Measurements from ENCODE around the gene ZSWIM8.

ZSWIM8 gene

DNA sequence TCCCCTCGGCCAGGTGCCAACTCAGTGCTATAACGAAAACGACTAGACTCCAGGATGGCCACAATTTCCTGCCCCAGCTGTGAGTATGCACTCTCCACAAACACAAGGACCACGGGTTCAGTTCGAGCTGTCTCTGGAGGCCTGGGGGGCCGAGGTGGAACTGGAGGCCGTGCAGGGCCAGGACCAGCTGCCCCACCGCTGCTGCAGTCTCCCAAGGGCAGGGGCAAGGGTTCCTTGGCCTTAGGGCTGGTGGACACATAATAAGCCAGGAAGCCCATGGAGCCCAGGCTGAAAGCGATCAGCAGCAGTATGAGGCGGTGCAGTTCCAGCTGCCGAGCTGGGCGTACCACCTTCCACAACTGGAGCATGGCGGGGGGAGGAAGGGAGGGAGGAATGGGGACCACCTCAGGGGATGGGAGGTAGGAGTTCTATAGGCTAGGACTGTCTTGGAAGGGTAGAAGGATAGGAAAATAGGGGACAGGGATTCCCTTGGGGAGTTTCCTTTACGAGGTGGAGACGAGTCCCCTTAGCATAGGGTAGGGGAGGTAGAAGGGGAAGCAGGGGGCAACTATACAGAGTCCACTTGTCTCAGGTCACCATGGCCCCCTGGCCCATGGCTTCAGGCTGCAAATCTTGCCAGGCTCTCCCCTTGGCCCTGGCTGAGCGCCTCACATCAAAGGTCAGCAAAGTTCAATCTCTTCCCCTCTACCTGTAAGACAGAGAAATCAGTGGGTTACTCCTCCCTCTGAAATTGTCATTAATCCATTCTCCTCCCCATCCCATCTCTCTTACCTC is 22.8 kb downstream of the ZSWIM8 start:
- no peak for DNase-seq (ENCODE audit: extremely low spot score)
- no peak for TF ChIP-seq HDGF (IDR thresholded peaks at IDR 0.05; ENCODE audit: borderline replicate concordance)
- no peak for TF ChIP-seq SP1 (IDR thresholded peaks at IDR 0.05)
- no peak for TF ChIP-seq TARDBP (IDR thresholded peaks at IDR 0.05)
- TF ChIP-seq FOXM1 (IDR thresholded peaks at IDR 0.05; ENCODE audit: borderline replicate concordance), result no peak
- no peak for TF ChIP-seq L3MBTL2 (conservative IDR thresholded peaks at IDR 0.05)
- no peak for TF ChIP-seq ARNT (IDR thresholded peaks at IDR 0.05)
- TF ChIP-seq ELF4 (IDR thresholded peaks at IDR 0.05), result no peak
- no peak for TF ChIP-seq CTBP1 (IDR thresholded peaks at IDR 0.05; ENCODE audit: borderline replicate concordance)
- TF ChIP-seq NFRKB (IDR thresholded peaks at IDR 0.05), result no peak
- TF ChIP-seq, protein P1, sequence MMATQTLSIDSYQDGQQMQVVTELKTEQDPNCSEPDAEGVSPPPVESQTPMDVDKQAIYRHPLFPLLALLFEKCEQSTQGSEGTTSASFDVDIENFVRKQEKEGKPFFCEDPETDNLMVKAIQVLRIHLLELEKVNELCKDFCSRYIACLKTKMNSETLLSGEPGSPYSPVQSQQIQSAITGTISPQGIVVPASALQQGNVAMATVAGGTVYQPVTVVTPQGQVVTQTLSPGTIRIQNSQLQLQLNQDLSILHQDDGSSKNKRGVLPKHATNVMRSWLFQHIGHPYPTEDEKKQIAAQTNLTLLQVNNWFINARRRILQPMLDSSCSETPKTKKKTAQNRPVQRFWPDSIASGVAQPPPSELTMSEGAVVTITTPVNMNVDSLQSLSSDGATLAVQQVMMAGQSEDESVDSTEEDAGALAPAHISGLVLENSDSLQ (IDR thresholded peaks at IDR 0.05), result no peak
- no peak for TF ChIP-seq FOXK2 (IDR thresholded peaks at IDR 0.05)
- TF ChIP-seq SUZ12 (IDR thresholded peaks at IDR 0.05), result no peak
- TF ChIP-seq LEF1 (IDR thresholded peaks at IDR 0.05; ENCODE audit: borderline replicate concordance), result no peak
- TF ChIP-seq FOXA1 (IDR thresholded peaks at IDR 0.05), result no peak
- no peak for TF ChIP-seq ZNF384 (IDR thresholded peaks at IDR 0.05)
- no peak for TF ChIP-seq BHLHE40 (IDR thresholded peaks at IDR 0.05; ENCODE audit: borderline replicate concordance)
- ChIA-PET CTCF (interaction anchor here (0.9 kb wide), 1 partner anchor 34 kb away, joined by 8 read pairs; no protein-coding TSS in a partner anchor), POLR2A (interaction anchor here (1.1 to 1.6 kb wide), 2 partner anchors 22 to 27 kb away, joined by 3 to 5 read pairs; partner anchors contain the start of gene CHCHD1)

DNA sequence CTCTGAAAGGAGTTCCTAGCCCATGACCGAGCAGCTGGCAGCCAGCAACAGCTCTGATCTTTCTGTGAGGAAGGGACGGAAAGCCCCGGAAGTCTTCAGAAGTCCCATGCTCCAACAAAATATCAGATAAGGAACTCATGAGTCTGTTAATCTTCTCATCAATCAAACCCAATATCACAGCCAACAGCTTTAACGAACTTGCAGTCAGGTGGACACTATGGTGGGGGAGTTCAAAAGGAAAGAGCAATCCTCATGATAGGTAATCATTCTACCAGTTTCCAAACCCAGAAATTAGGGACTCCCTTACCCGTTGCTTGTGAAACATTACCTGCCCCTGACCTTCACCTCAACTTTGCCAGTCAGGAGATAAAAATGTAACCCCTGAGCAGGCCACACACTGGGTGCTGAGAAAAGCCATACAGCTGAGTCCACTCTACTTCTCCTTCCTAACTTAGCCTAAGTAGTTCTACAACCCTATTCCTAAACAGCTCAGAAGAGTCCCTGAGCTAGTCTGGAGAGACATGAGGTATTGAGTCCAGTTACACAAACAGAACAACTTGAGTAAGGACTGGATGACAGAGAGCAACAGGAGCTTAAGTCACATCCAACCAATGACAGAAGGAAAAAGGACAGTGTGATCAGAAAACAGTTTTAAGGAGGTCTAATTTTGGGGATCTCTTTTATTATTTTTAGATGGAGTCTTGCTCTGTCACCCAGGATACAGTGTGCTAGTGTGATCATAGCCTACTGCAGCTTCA is 23.8 kb downstream of the ZSWIM8 start:
- CTCF ChIA-PET, result interaction anchor here (0.9 kb wide), 1 partner anchor 35 kb away, joined by 8 read pairs; no protein-coding TSS in a partner anchor
- TF ChIP-seq ELF4 (IDR thresholded peaks at IDR 0.05), result no peak
- TF ChIP-seq HDGF (IDR thresholded peaks at IDR 0.05; ENCODE audit: borderline replicate concordance), result no peak
- TF ChIP-seq L3MBTL2 (conservative IDR thresholded peaks at IDR 0.05), result no peak
- TF ChIP-seq, protein P1 (IDR thresholded peaks at IDR 0.05), result no peak
- no peak for TF ChIP-seq BHLHE40 (IDR thresholded peaks at IDR 0.05; ENCODE audit: borderline replicate concordance)
- no peak for TF ChIP-seq TARDBP (IDR thresholded peaks at IDR 0.05)
- TF ChIP-seq NFRKB (IDR thresholded peaks at IDR 0.05), result no peak
- no peak for TF ChIP-seq SUZ12 (IDR thresholded peaks at IDR 0.05)
- TF ChIP-seq SP1 (IDR thresholded peaks at IDR 0.05), result no peak
- no peak for TF ChIP-seq FOXM1 (IDR thresholded peaks at IDR 0.05; ENCODE audit: borderline replicate concordance)
- no peak for TF ChIP-seq CTBP1 (IDR thresholded peaks at IDR 0.05; ENCODE audit: borderline replicate concordance)
- TF ChIP-seq ZNF384 (IDR thresholded peaks at IDR 0.05), result no peak
- no peak for TF ChIP-seq ARNT (IDR thresholded peaks at IDR 0.05)
- no peak for TF ChIP-seq LEF1 (IDR thresholded peaks at IDR 0.05; ENCODE audit: borderline replicate concordance)
- TF ChIP-seq FOXK2 (IDR thresholded peaks at IDR 0.05), result no peak
- TF ChIP-seq FOXA1 (IDR thresholded peaks at IDR 0.05), result no peak
- POLR2A ChIA-PET, result interaction anchor here (1.2 to 1.6 kb wide), 2 partner anchors 23 to 27 kb away, joined by 5 read pairs; partner anchors contain the start of gene CHCHD1
- no peak for DNase-seq (ENCODE audit: extremely low spot score)

DNA sequence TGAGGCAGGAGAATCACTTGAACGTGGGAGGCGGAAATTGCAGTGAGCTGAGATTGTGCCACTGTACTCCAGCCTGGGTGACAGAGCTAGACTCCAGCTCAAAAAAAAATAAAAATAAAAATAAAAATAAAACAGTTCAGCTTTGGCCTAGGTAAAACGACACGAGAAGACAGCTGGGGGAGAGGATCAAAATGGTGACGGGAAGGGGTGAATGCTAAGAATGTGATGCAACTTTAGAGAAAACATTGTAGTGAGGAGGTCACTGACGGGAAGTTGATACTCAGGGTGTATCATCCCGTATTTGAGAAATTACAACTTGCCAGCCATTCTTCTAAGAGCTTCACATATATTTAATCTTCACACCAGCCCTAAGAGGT is 24.9 kb downstream of the ZSWIM8 start:
- ChIA-PET POLR2A (interaction anchor here (0.6 to 1.1 kb wide), 4 partner anchors 17 to 39 kb away, joined by 3 to 5 read pairs (median 4); partner anchors contain the start of gene CHCHD1), CTCF (no interaction called here)
- TF ChIP-seq TARDBP (IDR thresholded peaks at IDR 0.05), result no peak
- no peak for TF ChIP-seq FOXM1 (IDR thresholded peaks at IDR 0.05; ENCODE audit: borderline replicate concordance)
- no peak for TF ChIP-seq L3MBTL2 (conservative IDR thresholded peaks at IDR 0.05)
- TF ChIP-seq, protein P1 (IDR thresholded peaks at IDR 0.05), result no peak
- TF ChIP-seq CTBP1 (IDR thresholded peaks at IDR 0.05; ENCODE audit: borderline replicate concordance), result no peak
- no peak for TF ChIP-seq FOXK2 (IDR thresholded peaks at IDR 0.05)
- no peak for TF ChIP-seq SUZ12 (IDR thresholded peaks at IDR 0.05)
- TF ChIP-seq BHLHE40 (IDR thresholded peaks at IDR 0.05; ENCODE audit: borderline replicate concordance), result no peak
- TF ChIP-seq ZNF384 (IDR thresholded peaks at IDR 0.05), result no peak
- TF ChIP-seq LEF1 (IDR thresholded peaks at IDR 0.05; ENCODE audit: borderline replicate concordance), result no peak
- no peak for TF ChIP-seq ARNT (IDR thresholded peaks at IDR 0.05)
- TF ChIP-seq NFRKB (IDR thresholded peaks at IDR 0.05), result no peak
- no peak for TF ChIP-seq ELF4 (IDR thresholded peaks at IDR 0.05)
- no peak for DNase-seq (ENCODE audit: extremely low spot score)

DNA sequence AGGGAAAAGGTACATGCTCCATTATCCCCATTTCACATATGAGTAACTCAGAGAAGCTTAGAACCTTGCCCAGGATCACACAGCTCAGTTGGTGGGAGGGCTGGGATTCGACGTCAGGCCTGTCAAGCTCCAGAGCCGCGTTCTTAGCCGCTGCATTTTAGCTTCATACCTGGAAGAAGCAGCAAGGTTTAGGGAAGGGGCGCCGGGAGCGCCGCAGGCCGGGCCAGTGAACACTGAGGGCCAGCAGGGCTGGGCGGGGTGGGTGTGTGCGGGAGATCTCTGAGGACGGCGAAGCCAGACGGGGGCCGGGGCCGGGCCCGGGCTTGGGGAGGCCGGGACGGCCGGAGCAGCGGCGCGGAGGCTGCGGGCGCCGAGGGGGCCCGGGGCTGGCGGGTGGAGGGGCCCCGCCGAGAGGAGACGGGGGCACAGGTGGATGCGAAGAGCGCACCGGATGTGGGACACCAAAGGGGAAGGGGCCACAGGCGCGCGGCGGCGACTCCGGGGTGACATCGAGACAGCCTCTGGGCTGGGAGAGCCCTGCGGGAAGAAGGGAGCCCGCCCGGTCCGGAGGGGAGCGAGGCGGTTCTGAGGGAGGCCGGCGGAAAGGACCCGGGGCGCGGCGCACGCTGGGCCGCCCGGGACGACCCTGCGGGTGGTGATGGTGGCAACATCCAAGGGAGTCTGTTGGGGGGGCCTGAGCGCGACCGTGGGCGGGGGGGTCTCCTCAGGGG is 25.5 kb downstream of the ZSWIM8 start:
- TF ChIP-seq FOXA1 (IDR thresholded peaks at IDR 0.05) (no peak), BHLHE40 (IDR thresholded peaks at IDR 0.05; ENCODE audit: borderline replicate concordance) (no peak), SP1 (IDR thresholded peaks at IDR 0.05) (no peak), FOXM1 (IDR thresholded peaks at IDR 0.05; ENCODE audit: borderline replicate concordance) (no peak), SUZ12 (IDR thresholded peaks at IDR 0.05) (no peak), NFRKB (IDR thresholded peaks at IDR 0.05) (no peak)
- ChIA-PET CTCF (no interaction called here), POLR2A (interaction anchor here (0.6 to 1.1 kb wide), 4 partner anchors 17 to 39 kb away, joined by 3 to 5 read pairs (median 4); partner anchors contain the start of gene CHCHD1)
- peak; percentile 30 for DNase-seq (ENCODE audit: extremely low spot score)

DNA sequence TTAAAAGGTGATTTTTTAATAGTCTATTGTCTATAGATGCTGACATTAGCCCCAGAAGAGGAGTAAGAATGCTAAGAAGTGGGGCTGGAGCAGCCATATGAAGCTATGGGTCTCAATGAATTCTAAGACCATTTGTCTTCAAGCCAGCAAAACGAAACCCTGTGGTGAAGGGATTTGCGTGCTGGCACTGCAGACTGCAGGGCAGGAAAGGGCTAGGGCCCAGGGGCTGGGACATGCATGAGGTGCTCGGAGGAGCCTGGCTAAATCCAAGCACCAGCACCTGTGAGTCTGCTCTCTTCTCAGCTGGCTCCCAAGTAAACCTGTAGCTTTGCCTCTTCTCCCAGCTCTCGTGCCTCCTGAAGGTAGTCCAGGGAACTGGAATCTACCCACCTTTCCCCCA is 27.3 kb downstream of the ZSWIM8 start:
- CTCF ChIA-PET, result no interaction called here
- POLR2A ChIA-PET, result no interaction called here
- DNase-seq (ENCODE audit: extremely low spot score), result no peak
- TF ChIP-seq CTBP1 (IDR thresholded peaks at IDR 0.05; ENCODE audit: borderline replicate concordance) (no peak), NFRKB (IDR thresholded peaks at IDR 0.05) (no peak), L3MBTL2 (conservative IDR thresholded peaks at IDR 0.05) (no peak), ELF4 (IDR thresholded peaks at IDR 0.05) (no peak), ARNT (IDR thresholded peaks at IDR 0.05) (no peak), BHLHE40 (IDR thresholded peaks at IDR 0.05; ENCODE audit: borderline replicate concordance) (no peak), LEF1 (IDR thresholded peaks at IDR 0.05; ENCODE audit: borderline replicate concordance) (no peak), ZNF384 (IDR thresholded peaks at IDR 0.05) (no peak), SUZ12 (IDR thresholded peaks at IDR 0.05) (no peak), TARDBP (IDR thresholded peaks at IDR 0.05) (no peak), SP1 (IDR thresholded peaks at IDR 0.05) (no peak), FOXA1 (IDR thresholded peaks at IDR 0.05) (no peak), HDGF (IDR thresholded peaks at IDR 0.05; ENCODE audit: borderline replicate concordance) (no peak), FOXK2 (IDR thresholded peaks at IDR 0.05) (no peak), FOXM1 (IDR thresholded peaks at IDR 0.05; ENCODE audit: borderline replicate concordance) (no peak)
- TF ChIP-seq, protein P1 (IDR thresholded peaks at IDR 0.05), result no peak

Data from HEK293T (cell line).